GM12875 (cell line): ENCODE results near the gene USP24.
"Not testable (repeated sequence)": the region's sequence is repeated elsewhere in the genome, so short reads cannot be mapped to it uniquely, and the experiment has no call there.

ENCODE experiments used
- H3K4me3 ChIP-seq: one replicate; pipeline ENCODE4 v1.5.1; 2011; ENCODE audit warnings: low read depth, low read length, control low read depth
- TF ChIP-seq, protein P1 (sequence below): IDR thresholded peaks from 2 replicates; pipeline ENCODE4 v1.5.1; 2011; ENCODE audit warnings: low read depth, mild to moderate bottlenecking, control low read depth, inconsistent platforms, low read length, moderate library complexity, borderline replicate concordance; ENCODE audit not compliant: insufficient read depth

USP24 gene

GRCh38 chr1:55034476-55035133, 180.6 kb downstream of the USP24 start:
- no peak overlapping the region for H3K4me3 ChIP-seq
- TF ChIP-seq, protein P1, sequence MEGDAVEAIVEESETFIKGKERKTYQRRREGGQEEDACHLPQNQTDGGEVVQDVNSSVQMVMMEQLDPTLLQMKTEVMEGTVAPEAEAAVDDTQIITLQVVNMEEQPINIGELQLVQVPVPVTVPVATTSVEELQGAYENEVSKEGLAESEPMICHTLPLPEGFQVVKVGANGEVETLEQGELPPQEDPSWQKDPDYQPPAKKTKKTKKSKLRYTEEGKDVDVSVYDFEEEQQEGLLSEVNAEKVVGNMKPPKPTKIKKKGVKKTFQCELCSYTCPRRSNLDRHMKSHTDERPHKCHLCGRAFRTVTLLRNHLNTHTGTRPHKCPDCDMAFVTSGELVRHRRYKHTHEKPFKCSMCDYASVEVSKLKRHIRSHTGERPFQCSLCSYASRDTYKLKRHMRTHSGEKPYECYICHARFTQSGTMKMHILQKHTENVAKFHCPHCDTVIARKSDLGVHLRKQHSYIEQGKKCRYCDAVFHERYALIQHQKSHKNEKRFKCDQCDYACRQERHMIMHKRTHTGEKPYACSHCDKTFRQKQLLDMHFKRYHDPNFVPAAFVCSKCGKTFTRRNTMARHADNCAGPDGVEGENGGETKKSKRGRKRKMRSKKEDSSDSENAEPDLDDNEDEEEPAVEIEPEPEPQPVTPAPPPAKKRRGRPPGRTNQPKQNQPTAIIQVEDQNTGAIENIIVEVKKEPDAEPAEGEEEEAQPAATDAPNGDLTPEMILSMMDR, result no peak

DNA sequence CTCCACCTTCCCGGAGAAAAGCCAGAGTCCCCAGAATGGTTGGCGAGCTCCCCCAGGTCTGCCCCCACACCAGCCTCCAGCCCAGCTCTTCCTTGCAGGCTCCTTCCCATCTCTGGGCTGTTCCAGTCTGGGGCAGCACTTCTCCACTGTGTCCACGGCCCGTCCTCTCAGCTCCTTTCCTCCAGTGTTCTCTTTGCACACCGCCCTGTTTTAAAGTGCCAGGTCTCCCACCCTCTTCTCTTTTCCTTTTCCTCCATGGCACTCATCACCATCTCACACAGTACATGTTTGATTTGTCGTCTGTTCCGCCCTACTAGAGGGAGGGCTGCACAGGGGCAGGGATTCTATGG, 181.9 kb downstream of the USP24 start:
- H3K4me3 ChIP-seq, result no peak overlapping the region
- TF ChIP-seq, protein P1, result no peak

DNA sequence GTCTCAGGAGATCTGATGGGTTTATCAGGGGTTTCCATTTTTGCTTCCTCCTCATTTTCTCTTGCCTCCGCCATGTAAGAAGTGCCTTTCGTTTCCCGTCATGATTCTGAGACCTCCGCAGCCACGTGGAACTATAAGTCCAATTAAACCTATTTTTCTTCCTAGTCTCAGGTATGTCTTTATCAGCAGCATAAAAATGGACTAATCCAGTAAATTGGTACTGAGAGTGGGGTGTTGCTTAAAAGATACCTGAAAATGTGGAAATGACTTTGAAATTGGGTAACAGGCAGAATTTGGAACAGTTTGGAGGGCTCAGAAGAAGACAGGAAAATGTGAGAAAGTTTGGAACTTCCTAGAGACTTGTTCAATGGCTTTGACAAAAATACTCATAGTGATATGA, 184.1 kb downstream of the USP24 start:
- not testable (repeated sequence) for H3K4me3 ChIP-seq

GRCh38 chr1:55026682-55027081, 188.5 kb downstream of the USP24 start:
- H3K4me3 ChIP-seq, result not testable (repeated sequence)

GRCh38 chr1:55024163-55024562, 191.0 kb downstream of the USP24 start:
- not testable (repeated sequence) for H3K4me3 ChIP-seq

- H3K4me3 ChIP-seq, result no peak overlapping the region
- TF ChIP-seq, protein P1, result peak; percentile 98
Measured at GRCh38 chr1:55021942-55022546, 193.1 kb downstream of the USP24 start.

DNA sequence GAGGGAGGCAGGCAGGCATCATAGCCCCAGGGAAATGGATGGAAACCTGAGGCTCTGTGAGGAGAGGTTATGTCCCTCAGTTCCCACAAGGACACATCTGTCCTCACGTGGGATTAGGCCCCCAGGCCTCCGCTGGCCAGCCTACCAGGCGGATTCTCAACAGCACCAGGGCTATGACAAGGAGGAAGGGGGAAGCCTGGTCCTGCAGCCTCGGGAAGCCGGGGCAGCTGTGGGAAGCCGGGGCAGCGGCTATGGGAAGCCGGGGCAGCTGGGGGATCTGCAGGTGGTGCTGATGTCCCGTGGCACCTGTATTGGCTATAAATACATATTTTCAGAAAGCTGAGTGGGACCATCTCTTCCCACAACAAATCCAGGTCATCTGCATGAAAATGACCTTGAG, 196.8 kb downstream of the USP24 start:
- no peak overlapping the region for H3K4me3 ChIP-seq
- TF ChIP-seq, protein P1, result no peak
